Progenitor cell of endocrine pancreas (in vitro differentiated cells): ENCODE data around the gene AK8. TPM values are rescaled to one million over a fixed set of nuclear protein-coding genes. Genes with fewer than 3 reads are reported as not detected.

Experiments
- DNase-seq: peaks from one replicate; pipeline ENCODE4 v3.0.0; 2021; ENCODE audit warnings: low spot score; ENCODE audit not compliant: unreplicated experiment
- H3K27ac Mint-ChIP-seq: 2 replicates; pipeline ENCODE4 v1.8.0; 2021; ENCODE audit warnings: mild to moderate bottlenecking, moderate library complexity, mixed read lengths
- H3K27me3 Mint-ChIP-seq: 2 replicates; pipeline ENCODE4 v1.8.0; 2021; ENCODE audit warnings: mixed read lengths
- H3K36me3 Mint-ChIP-seq: 2 replicates; pipeline ENCODE4 v1.8.0; 2022; ENCODE audit warnings: mixed read lengths; ENCODE audit not compliant: insufficient read depth
- H3K4me1 Mint-ChIP-seq: 2 replicates; pipeline ENCODE4 v1.8.0; 2021; ENCODE audit warnings: low read depth, mixed read lengths
- H3K4me3 Mint-ChIP-seq: 2 replicates; pipeline ENCODE4 v1.8.0; 2021; ENCODE audit warnings: low read depth, mild to moderate bottlenecking, moderate library complexity, mixed read lengths
- H3K9me3 Mint-ChIP-seq: 2 replicates; pipeline ENCODE4 v1.8.0; 2021; ENCODE audit warnings: low read depth, mixed read lengths
- CTCF ChIP-seq: fragments of 200-600 bp; sonication (generic); IDR thresholded peaks from one replicate; pipeline ENCODE4 v1.5.0; 2021; ENCODE audit warnings: antibody characterized with exemption, mild to moderate bottlenecking; ENCODE audit not compliant: unreplicated experiment
- total RNA-seq: library from RNA; stranded (reverse); gene quantifications from 2 replicates; pipeline ENCODE4 v1.2.1, GENCODE V29; 2021

AK8 gene
- total RNA-seq, 1 donor from 2014 or later: 1.9 TPM

GRCh38 chr9:132894862-132895835 is 17.1 kb upstream of the AK8 start:
- TF ChIP-seq CTCF: no peak
- DNase-seq: no peak
- Mint-ChIP-seq H3K27ac (no peak overlapping the region), H3K4me3 (no peak overlapping the region), H3K9me3 (no peaks in the 10 kb centered on the region), H3K27me3 (no peaks in the 10 kb centered on the region), H3K4me1 (peaks cover 9% of the 10 kb centered on the region), H3K36me3 (peaks cover 11% of the 10 kb centered on the region)

GRCh38 chr9:132894346-132894745 is 16.3 kb upstream of the AK8 start:
- TF ChIP-seq CTCF: no peak
- no peaks in the 10 kb centered on the region for H3K27me3 Mint-ChIP-seq
- DNase-seq: no peak
- peaks cover 9% of the 10 kb centered on the region for H3K4me1 Mint-ChIP-seq
- no peak overlapping the region for H3K27ac Mint-ChIP-seq
- no peaks in the 10 kb centered on the region for H3K9me3 Mint-ChIP-seq
- peaks cover 11% of the 10 kb centered on the region for H3K36me3 Mint-ChIP-seq
- no peak overlapping the region for H3K4me3 Mint-ChIP-seq

- TF ChIP-seq CTCF: no peak
- DNase-seq: no peak
- Mint-ChIP-seq H3K4me3 (no peak overlapping the region), H3K4me1 (peaks cover 9% of the 10 kb centered on the region), H3K27ac (peak overlapping the region; percentile 70), H3K36me3 (peaks cover 9% of the 10 kb centered on the region), H3K27me3 (no peaks in the 10 kb centered on the region), H3K9me3 (no peaks in the 10 kb centered on the region)
Observed at GRCh38 chr9:132892400-132892799, 14.3 kb upstream of the AK8 start.

GRCh38 chr9:132888151-132888550 is 10.1 kb upstream of the AK8 start:
- Mint-ChIP-seq H3K4me1 (peaks cover 4% of the 10 kb centered on the region), H3K27ac (no peak overlapping the region), H3K27me3 (no peaks in the 10 kb centered on the region), H3K9me3 (no peaks in the 10 kb centered on the region), H3K4me3 (no peak overlapping the region), H3K36me3 (no peaks in the 10 kb centered on the region)
- DNase-seq: no peak
- no peak for TF ChIP-seq CTCF

- Mint-ChIP-seq H3K4me1 (peaks cover 1% of the 10 kb centered on the region), H3K27ac (no peak overlapping the region), H3K36me3 (no peaks in the 10 kb centered on the region), H3K27me3 (no peaks in the 10 kb centered on the region), H3K4me3 (no peak overlapping the region), H3K9me3 (no peaks in the 10 kb centered on the region)
- TF ChIP-seq CTCF: no peak
- DNase-seq: no peak
Observed at GRCh38 chr9:132887181-132888120, 9.4 kb upstream of the AK8 start.
